Kidney epithelial cell (primary cell): ENCODE data around the gene ABCA7. TPM values are rescaled to one million over a fixed set of nuclear protein-coding genes. Genes with fewer than 3 reads are reported as not detected.

Experiments
- DNase-seq: peaks from one replicate; pipeline ENCODE4 v3.0.0-alpha.2; 2010; ENCODE audit warnings: low read depth
- H3K27me3 ChIP-seq: 2 replicates; pipeline ENCODE4 v1.6.0; 2011; ENCODE audit warnings: low read length; ENCODE audit not compliant: control insufficient read depth, insufficient read depth
- H3K36me3 ChIP-seq: 2 replicates; pipeline ENCODE4 v1.5.1; 2011; ENCODE audit warnings: low read length; ENCODE audit not compliant: control insufficient read depth, insufficient read depth
- H3K4me3 ChIP-seq: 2 replicates; pipeline ENCODE4 v1.5.1; 2011; ENCODE audit warnings: low read depth, mild to moderate bottlenecking, control low read depth, low read length
- total RNA-seq: library from RNA; depleted of rRNA; stranded (reverse); fragments of >200 nt; gene quantifications from 2 replicates; pipeline ENCODE4 v1.2.3, GENCODE V29; 2015
- TF ChIP-seq, protein P1 (sequence below): IDR thresholded peaks from 2 replicates; pipeline ENCODE4 v1.5.1; 2011; ENCODE audit warnings: mild to moderate bottlenecking, moderate library complexity, low read length, control low read depth, inconsistent platforms; ENCODE audit not compliant: insufficient read depth, poor library complexity, severe bottlenecking

The ABCA7 gene
- total RNA-seq, 1 donor from 2014 or later = 16.4 TPM

DNA sequence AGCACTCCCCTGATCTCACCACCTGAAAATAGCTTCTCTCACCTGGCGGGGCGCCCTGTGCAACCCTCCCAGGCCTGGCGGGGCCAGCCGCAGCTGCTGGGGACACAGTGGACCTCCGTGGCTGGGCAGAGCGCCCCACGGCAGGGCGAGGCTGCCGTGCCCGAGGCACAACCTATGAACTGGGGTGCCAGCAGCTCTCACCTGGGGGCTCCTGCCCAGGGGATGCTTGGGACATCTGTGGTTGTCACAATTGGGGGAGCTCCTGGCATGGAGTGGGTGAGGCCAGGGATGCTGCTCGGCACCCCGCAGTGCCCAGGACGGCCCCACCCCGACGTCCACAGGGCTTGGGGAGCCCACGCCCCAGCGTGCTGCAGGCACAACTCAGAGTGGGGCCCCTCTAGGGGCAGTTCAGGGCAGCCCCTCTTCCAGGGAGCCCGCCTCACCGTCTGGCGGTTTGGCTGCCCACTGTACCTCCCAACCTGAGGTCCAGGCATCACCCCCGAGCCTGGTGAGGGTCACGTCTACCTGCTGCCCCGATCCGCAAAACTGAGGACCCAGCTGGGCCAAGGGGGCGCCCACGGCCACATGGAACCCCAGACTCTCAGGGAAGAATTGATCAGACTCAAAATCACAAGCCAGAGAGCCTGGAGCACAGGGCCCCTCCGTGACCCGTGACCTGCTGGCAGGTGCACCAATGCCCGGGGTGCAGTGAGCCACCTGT, 24.7 kb upstream of the ABCA7 start:
- Histone ChIP-seq H3K4me3 (no peak overlapping the region), H3K36me3 (no peaks in the 10 kb centered on the region), H3K27me3 (no peaks in the 10 kb centered on the region)
- no peak for DNase-seq
- TF ChIP-seq, protein P1, sequence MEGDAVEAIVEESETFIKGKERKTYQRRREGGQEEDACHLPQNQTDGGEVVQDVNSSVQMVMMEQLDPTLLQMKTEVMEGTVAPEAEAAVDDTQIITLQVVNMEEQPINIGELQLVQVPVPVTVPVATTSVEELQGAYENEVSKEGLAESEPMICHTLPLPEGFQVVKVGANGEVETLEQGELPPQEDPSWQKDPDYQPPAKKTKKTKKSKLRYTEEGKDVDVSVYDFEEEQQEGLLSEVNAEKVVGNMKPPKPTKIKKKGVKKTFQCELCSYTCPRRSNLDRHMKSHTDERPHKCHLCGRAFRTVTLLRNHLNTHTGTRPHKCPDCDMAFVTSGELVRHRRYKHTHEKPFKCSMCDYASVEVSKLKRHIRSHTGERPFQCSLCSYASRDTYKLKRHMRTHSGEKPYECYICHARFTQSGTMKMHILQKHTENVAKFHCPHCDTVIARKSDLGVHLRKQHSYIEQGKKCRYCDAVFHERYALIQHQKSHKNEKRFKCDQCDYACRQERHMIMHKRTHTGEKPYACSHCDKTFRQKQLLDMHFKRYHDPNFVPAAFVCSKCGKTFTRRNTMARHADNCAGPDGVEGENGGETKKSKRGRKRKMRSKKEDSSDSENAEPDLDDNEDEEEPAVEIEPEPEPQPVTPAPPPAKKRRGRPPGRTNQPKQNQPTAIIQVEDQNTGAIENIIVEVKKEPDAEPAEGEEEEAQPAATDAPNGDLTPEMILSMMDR = no peak

GRCh38 chr19:1015782-1016646, 23.9 kb upstream of the ABCA7 start:
- TF ChIP-seq, protein P1 = no peak
- no peaks in the 10 kb centered on the region for H3K36me3 ChIP-seq
- DNase-seq = no peak
- H3K4me3 ChIP-seq = no peak overlapping the region
- no peaks in the 10 kb centered on the region for H3K27me3 ChIP-seq

- Histone ChIP-seq H3K4me3 (no peak overlapping the region), H3K27me3 (no peaks in the 10 kb centered on the region), H3K36me3 (no peaks in the 10 kb centered on the region)
- TF ChIP-seq, protein P1 = no peak
- peak; percentile 77 for DNase-seq
Measured at GRCh38 chr19:1016647-1017114, 23.2 kb upstream of the ABCA7 start.

GRCh38 chr19:1017115-1017905, 22.6 kb upstream of the ABCA7 start:
- TF ChIP-seq, protein P1 = no peak
- H3K27me3 ChIP-seq = no peaks in the 10 kb centered on the region
- no peak overlapping the region for H3K4me3 ChIP-seq
- DNase-seq = no peak
- H3K36me3 ChIP-seq = no peaks in the 10 kb centered on the region

DNA sequence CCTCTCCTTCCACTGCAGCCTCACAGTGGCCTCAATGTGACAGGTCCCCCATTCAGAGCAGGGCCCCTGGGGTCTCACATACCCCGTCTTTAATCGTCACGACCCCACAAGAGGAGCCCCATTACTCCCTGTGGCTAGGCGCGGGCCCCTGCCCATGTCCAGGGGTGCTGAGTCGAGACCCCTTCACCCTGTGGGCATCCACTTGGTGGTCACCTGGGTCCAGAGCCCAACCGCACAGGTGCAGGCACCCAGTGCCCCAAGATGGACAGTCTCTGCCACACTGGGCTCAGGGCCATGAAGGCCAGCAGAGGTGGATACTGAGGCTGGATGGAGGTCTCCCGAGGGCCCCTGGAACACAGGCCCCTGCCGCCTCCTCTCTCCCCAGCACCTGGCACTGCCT, 22.0 kb upstream of the ABCA7 start:
- no peaks in the 10 kb centered on the region for H3K36me3 ChIP-seq
- no peaks in the 10 kb centered on the region for H3K27me3 ChIP-seq
- no peak overlapping the region for H3K4me3 ChIP-seq

More for the DNA sequence above, 22.0 kb upstream of the ABCA7 start:
- TF ChIP-seq, protein P1 = no peak
- DNase-seq = no peak
